DND-41 (cell line): Measurements from ENCODE around the gene BTBD17.

Experiments used
- ATAC-seq: fragments of 200-7000 bp; cut with Tn5 transposase; 3 replicates; pipeline ENCODE4 v1.9.1; 2021; ENCODE audit warnings: low read depth; ENCODE audit not compliant: insufficient read depth
- DNase-seq: peaks from one replicate; pipeline ENCODE4 v3.0.0-alpha.2; 2020
- H2AFZ ChIP-seq: 2 replicates; pipeline ENCODE4 v1.6.0; 2012; ENCODE audit warnings: low read depth, low read length
- H3K27ac ChIP-seq: 2 replicates; pipeline ENCODE4 v1.5.1; 2012; ENCODE audit warnings: low read length, inconsistent platforms
- H3K27me3 ChIP-seq: fragments of 200-600 bp; sonication (generic); 2 replicates; pipeline ENCODE4 v1.6.0; 2012; ENCODE audit warnings: low read length, mild to moderate bottlenecking, inconsistent platforms; ENCODE audit not compliant: insufficient read depth, poor library complexity
- H3K36me3 ChIP-seq: 2 replicates; pipeline ENCODE4 v1.5.1; 2012; ENCODE audit warnings: low read length, inconsistent platforms; ENCODE audit not compliant: insufficient read depth
- H3K4me1 ChIP-seq: 2 replicates; pipeline ENCODE4 v1.5.1; 2012; ENCODE audit warnings: mild to moderate bottlenecking, low read length; ENCODE audit not compliant: insufficient read depth
- H3K4me2 ChIP-seq: 2 replicates; pipeline ENCODE4 v1.6.0; 2012; ENCODE audit warnings: mild to moderate bottlenecking, moderate library complexity, low read length, inconsistent platforms; ENCODE audit not compliant: insufficient read depth
- H3K4me3 ChIP-seq, 2 experiments: fragments of 200-600 bp in 1 of 2; shearing (Covaris generic) in 1 of 2; 2 replicates each; pipeline ENCODE4 v1.5.1; 2012 to 2016; ENCODE audit warnings: inconsistent platforms in 2 of 2, low read length in 2 of 2, mild to moderate bottlenecking in 2 of 2, low read depth in 1 of 2, moderate library complexity in 1 of 2
- H3K79me2 ChIP-seq: 2 replicates; pipeline ENCODE4 v1.6.0; 2012; ENCODE audit warnings: low read length, inconsistent platforms; ENCODE audit not compliant: insufficient read depth
- H3K9ac ChIP-seq: 2 replicates; pipeline ENCODE4 v1.6.0; 2012; ENCODE audit warnings: low read depth, mild to moderate bottlenecking, inconsistent platforms, low read length, moderate library complexity
- H3K9me3 ChIP-seq: 2 replicates; pipeline ENCODE4 v1.5.1; 2012; ENCODE audit warnings: low read length, moderate library complexity, mild to moderate bottlenecking, inconsistent platforms; ENCODE audit not compliant: insufficient read depth, severe bottlenecking
- H4K20me1 ChIP-seq: 2 replicates; pipeline ENCODE4 v1.6.0; 2012; ENCODE audit warnings: low read length; ENCODE audit not compliant: insufficient read depth
- EZH2 ChIP-seq: IDR thresholded peaks from 3 replicates; pipeline ENCODE4 v1.6.1; 2012; ENCODE audit warnings: borderline replicate concordance, low read depth, mild to moderate bottlenecking, moderate library complexity, low read length, inconsistent platforms; ENCODE audit not compliant: severe bottlenecking
- TF ChIP-seq, protein P1 (sequence below): IDR thresholded peaks from 2 replicates; pipeline ENCODE4 v1.5.1; 2012; ENCODE audit warnings: borderline replicate concordance, low read length, moderate library complexity, mild to moderate bottlenecking; ENCODE audit not compliant: poor library complexity, severe bottlenecking; ENCODE audit errors: extremely low read depth

The BTBD17 gene

DNA sequence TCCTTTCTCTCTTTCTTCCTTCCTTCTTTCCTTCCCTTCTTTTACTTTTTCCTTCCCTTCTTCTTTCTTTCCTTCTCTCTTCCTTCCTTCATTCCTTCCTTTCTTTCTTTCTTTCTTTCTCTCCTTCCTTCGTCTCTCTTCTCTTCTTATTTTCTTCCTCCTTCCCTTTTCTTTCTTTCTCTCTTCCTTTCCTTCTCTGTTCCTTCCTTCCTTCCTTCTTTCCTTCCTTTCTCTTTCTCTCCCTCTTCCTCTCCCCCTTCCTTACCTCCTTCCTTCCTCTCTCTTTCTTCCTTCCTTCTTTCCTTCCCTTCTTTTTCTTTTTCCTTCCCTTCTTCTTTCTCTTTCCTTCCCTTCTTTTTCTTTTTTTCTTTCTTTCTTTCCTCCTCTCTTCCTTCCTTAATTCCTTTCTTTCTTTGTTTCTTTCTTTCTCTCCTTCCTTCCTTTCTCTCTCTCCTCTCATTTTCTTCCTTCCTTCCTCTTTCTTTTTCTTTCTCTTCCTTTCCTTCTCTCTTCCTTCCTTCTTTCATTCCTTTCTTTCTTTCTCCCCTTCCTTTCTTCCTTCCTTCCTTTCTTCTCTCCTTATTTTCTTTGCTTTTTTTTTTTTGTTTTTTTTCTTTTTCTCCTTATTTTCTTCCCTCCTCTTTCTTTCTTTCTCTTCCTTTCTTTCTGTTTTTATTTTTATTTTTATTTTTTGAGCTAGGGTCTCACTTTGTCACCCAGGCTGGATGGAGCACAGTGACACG is 28.4 kb upstream of the BTBD17 start:
- H3K4me3 ChIP-seq = no peak overlapping the region
- TF ChIP-seq, protein P1, sequence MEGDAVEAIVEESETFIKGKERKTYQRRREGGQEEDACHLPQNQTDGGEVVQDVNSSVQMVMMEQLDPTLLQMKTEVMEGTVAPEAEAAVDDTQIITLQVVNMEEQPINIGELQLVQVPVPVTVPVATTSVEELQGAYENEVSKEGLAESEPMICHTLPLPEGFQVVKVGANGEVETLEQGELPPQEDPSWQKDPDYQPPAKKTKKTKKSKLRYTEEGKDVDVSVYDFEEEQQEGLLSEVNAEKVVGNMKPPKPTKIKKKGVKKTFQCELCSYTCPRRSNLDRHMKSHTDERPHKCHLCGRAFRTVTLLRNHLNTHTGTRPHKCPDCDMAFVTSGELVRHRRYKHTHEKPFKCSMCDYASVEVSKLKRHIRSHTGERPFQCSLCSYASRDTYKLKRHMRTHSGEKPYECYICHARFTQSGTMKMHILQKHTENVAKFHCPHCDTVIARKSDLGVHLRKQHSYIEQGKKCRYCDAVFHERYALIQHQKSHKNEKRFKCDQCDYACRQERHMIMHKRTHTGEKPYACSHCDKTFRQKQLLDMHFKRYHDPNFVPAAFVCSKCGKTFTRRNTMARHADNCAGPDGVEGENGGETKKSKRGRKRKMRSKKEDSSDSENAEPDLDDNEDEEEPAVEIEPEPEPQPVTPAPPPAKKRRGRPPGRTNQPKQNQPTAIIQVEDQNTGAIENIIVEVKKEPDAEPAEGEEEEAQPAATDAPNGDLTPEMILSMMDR = no peak
- TF ChIP-seq EZH2 = no peak
- no peak overlapping the region for H2AFZ ChIP-seq
- H4K20me1 ChIP-seq = no peaks in the 10 kb centered on the region
- DNase-seq (no peak), ATAC-seq (no peak)
- H3K27me3 ChIP-seq = peaks cover 3% of the 10 kb centered on the region
- H3K4me2 ChIP-seq = no peak overlapping the region
- no peaks in the 10 kb centered on the region for H3K9me3 ChIP-seq
- H3K79me2 ChIP-seq = no peaks in the 10 kb centered on the region
- no peak overlapping the region for H3K9ac ChIP-seq
- no peak overlapping the region for H3K27ac ChIP-seq
- no peaks in the 10 kb centered on the region for H3K36me3 ChIP-seq
- H3K4me1 ChIP-seq = no peaks in the 10 kb centered on the region

- Histone ChIP-seq H3K9ac (no peak overlapping the region), H2AFZ (no peak overlapping the region), H3K27ac (no peak overlapping the region), H3K36me3 (no peaks in the 10 kb centered on the region), H3K4me2 (no peak overlapping the region), H3K79me2 (no peaks in the 10 kb centered on the region), H4K20me1 (no peaks in the 10 kb centered on the region), H3K4me3 (no peak overlapping the region), H3K27me3 (peaks cover 3% of the 10 kb centered on the region), H3K9me3 (no peaks in the 10 kb centered on the region), H3K4me1 (no peaks in the 10 kb centered on the region)
- TF ChIP-seq, protein P1 = no peak
- TF ChIP-seq EZH2 = no peak
- no peak for DNase-seq
- no peak for ATAC-seq
These were observed 27.6 kb upstream of the BTBD17 start for GRCh38 chr17:74389084-74389753.

GRCh38 chr17:74387365-74388218 is 25.9 kb upstream of the BTBD17 start:
- no peak for DNase-seq
- Histone ChIP-seq H3K4me1 (no peaks in the 10 kb centered on the region), H3K27ac (no peak overlapping the region), H3K79me2 (no peaks in the 10 kb centered on the region), H4K20me1 (no peaks in the 10 kb centered on the region), H3K9ac (no peak overlapping the region), H2AFZ (no peak overlapping the region), H3K9me3 (no peaks in the 10 kb centered on the region), H3K4me2 (no peak overlapping the region), H3K27me3 (no peaks in the 10 kb centered on the region), H3K4me3 (no peak overlapping the region), H3K36me3 (no peaks in the 10 kb centered on the region)
- ATAC-seq = no peak
- TF ChIP-seq EZH2 = no peak
